Caco-2 (cell line): Measurements from ENCODE around the gene AKR1C8. TPM values are rescaled to one million over a fixed set of nuclear protein-coding genes. Genes with fewer than 3 reads are reported as not detected.

Source experiments
- BruUV-seq: library from RNA; stranded (reverse); fragments of 400-500 nt; replicated peaks from 2 replicates; lab custom pipeline; 2021; lab: Mats Ljungman, UMichigan
- CTCF ChIA-PET: fragments of 300-600 bp; sonication (Branson Sonifier 250); formaldehyde crosslinking; loops from one replicate; lab custom pipeline; 2022; ENCODE audit warnings: antibody characterized with exemption; lab: Charles Lee
- POLR2A ChIA-PET: fragments of 300-600 bp; sonication (Branson Sonifier 250); formaldehyde crosslinking; loops from one replicate; lab custom pipeline; 2022; ENCODE audit warnings: antibody characterized with exemption; lab: Charles Lee
- DNase-seq, 2 experiments: peaks; one replicate each; pipeline versions ENCODE4 v3.0.0 to v3.0.0-alpha.2; 2020 to 2022
- H3K27me3 ChIP-seq: replicated peaks from 2 replicates; pipeline ENCODE4 v1.6.0; 2011; ENCODE audit warnings: low read length; ENCODE audit not compliant: control insufficient read depth, insufficient read depth
- H3K36me3 ChIP-seq: 2 replicates; pipeline ENCODE4 v1.5.1; 2011; ENCODE audit warnings: low read length; ENCODE audit not compliant: control insufficient read depth, insufficient read depth
- H3K4me1 ChIP-seq: fragments of 250-450 bp; sonication (Bioruptor Pico); 2 replicates; pipeline ENCODE4 v1.5.1; 2020; ENCODE audit warnings: mild to moderate bottlenecking
- H3K4me3 ChIP-seq: 2 replicates; pipeline ENCODE4 v1.5.1; 2011; ENCODE audit warnings: low read depth, mild to moderate bottlenecking, control low read depth, low read length
- H3K9me3 ChIP-seq: fragments of 250-450 bp; sonication (Bioruptor Pico); 2 replicates; pipeline ENCODE4 v1.5.1; 2020; ENCODE audit warnings: mild to moderate bottlenecking, moderate library complexity
- H3K27ac Mint-ChIP-seq: one replicate; pipeline ENCODE4 v1.8.0; 2022; ENCODE audit warnings: mixed read lengths; ENCODE audit not compliant: unreplicated experiment
- H3K27me3 Mint-ChIP-seq: one replicate; pipeline ENCODE4 v1.8.0; 2022; ENCODE audit warnings: mixed read lengths; ENCODE audit not compliant: insufficient read depth, unreplicated experiment
- H3K36me3 Mint-ChIP-seq: one replicate; pipeline ENCODE4 v1.8.0; 2022; ENCODE audit warnings: mild to moderate bottlenecking, mixed read lengths; ENCODE audit not compliant: insufficient read depth, unreplicated experiment
- H3K4me1 Mint-ChIP-seq: one replicate; pipeline ENCODE4 v1.8.0; 2022; ENCODE audit warnings: low read depth, mixed read lengths; ENCODE audit not compliant: unreplicated experiment
- H3K4me3 Mint-ChIP-seq: one replicate; pipeline ENCODE4 v1.8.0; 2022; ENCODE audit warnings: mild to moderate bottlenecking, moderate library complexity, mixed read lengths; ENCODE audit not compliant: unreplicated experiment
- H3K9me3 Mint-ChIP-seq: one replicate; pipeline ENCODE4 v1.8.0; 2022; ENCODE audit warnings: mixed read lengths; ENCODE audit not compliant: unreplicated experiment
- CTCF ChIP-seq, 2 experiments: fragments of 200-600 bp in 1 of 2; IDR thresholded peaks; 1 replicate in 1 of 2; 2 replicates in 1 of 2; pipeline versions ENCODE4 v1.5.1 to v1.8.0; 2011 to 2022; ENCODE audit warnings: antibody characterized with exemption in 1 of 2, control low read depth in 1 of 2, inconsistent platforms in 1 of 2, low read depth in 1 of 2, low read length in 1 of 2, mild to moderate bottlenecking in 1 of 2, moderate library complexity in 1 of 2; ENCODE audit not compliant: insufficient read depth in 1 of 2, severe bottlenecking in 1 of 2, unreplicated experiment in 1 of 2
- intact Hi-C: fragments of 100-400 bp; cut with micrococcal nuclease; formaldehyde crosslinking; loops from one replicate; pipeline ENCODE4 v1.10.0; 2022; ENCODE audit not compliant: unreplicated experiment
- total RNA-seq: library from RNA; stranded (reverse); gene quantifications from 2 replicates; pipeline ENCODE4 v1.2.3, GENCODE V29; 2022

Gene AKR1C8
- total RNA-seq, 1 experiment from 2014 or later, result not detected

GRCh38 chr10:5206799-5207198, 21.8 kb upstream of the AKR1C8 start:
- Mint-ChIP-seq H3K27me3 (no peaks in the 10 kb centered on the region), H3K27ac (no peak overlapping the region), H3K4me3 (no peak overlapping the region), H3K36me3 (no peaks in the 10 kb centered on the region), H3K9me3 (peaks cover 7% of the 10 kb centered on the region), H3K4me1 (no peaks in the 10 kb centered on the region)
- peaks cover 19% of the 10 kb centered on the region for H3K9me3 ChIP-seq
- ChIA-PET POLR2A (interaction anchor here (0.6 kb wide), 1 partner anchor 9 kb away, joined by 3 read pairs; no protein-coding TSS in a partner anchor), CTCF (no interaction called here)
- H3K4me3 ChIP-seq, result no peak overlapping the region
- BruUV-seq, result no TSS peak
- intact Hi-C loops, result no loop called here
- H3K27me3 ChIP-seq, result no peaks in the 10 kb centered on the region
- no peak for TF ChIP-seq CTCF (IDR thresholded peaks at IDR 0.05; ENCODE audit: insufficient read depth in 1 of 2, low read depth in 1 of 2, low read length in 1 of 2, severe bottlenecking in 1 of 2, unreplicated experiment in 1 of 2)
- DNase-seq, result no peak
- H3K4me1 ChIP-seq, result no peaks in the 10 kb centered on the region
- H3K36me3 ChIP-seq, result no peaks in the 10 kb centered on the region

- Mint-ChIP-seq H3K36me3 (no peaks in the 10 kb centered on the region), H3K27me3 (no peaks in the 10 kb centered on the region), H3K27ac (no peak overlapping the region), H3K9me3 (peaks cover 30% of the 10 kb centered on the region), H3K4me1 (peaks cover 11% of the 10 kb centered on the region), H3K4me3 (no peak overlapping the region)
- H3K4me1 ChIP-seq, result peaks cover 23% of the 10 kb centered on the region
- H3K36me3 ChIP-seq, result no peaks in the 10 kb centered on the region
- BruUV-seq, result no TSS peak
- no peak overlapping the region for H3K4me3 ChIP-seq
- ChIA-PET CTCF (no interaction called here), POLR2A (no interaction called here)
- no peak for TF ChIP-seq CTCF (IDR thresholded peaks at IDR 0.05; ENCODE audit: insufficient read depth in 1 of 2, low read depth in 1 of 2, low read length in 1 of 2, severe bottlenecking in 1 of 2, unreplicated experiment in 1 of 2)
- H3K9me3 ChIP-seq, result peaks cover 17% of the 10 kb centered on the region
- no peaks in the 10 kb centered on the region for H3K27me3 ChIP-seq
- intact Hi-C loops, result loop anchor here (5.0 kb wide), 1 partner anchor 107 kb away; the partner anchor contains the start of gene AKR1C3
- no peak for DNase-seq
These were observed 14.4 kb upstream of the AKR1C8 start for GRCh38 chr10:5199398-5199797.

- POLR2A ChIA-PET, result interaction anchor here (0.6 kb wide), 1 partner anchor 248 kb away, joined by 3 read pairs; no protein-coding TSS in a partner anchor
- Histone ChIP-seq H3K9me3 (peaks cover 17% of the 10 kb centered on the region), H3K27me3 (no peaks in the 10 kb centered on the region), H3K4me1 (peaks cover 23% of the 10 kb centered on the region), H3K36me3 (no peaks in the 10 kb centered on the region), H3K4me3 (no peak overlapping the region)
- Mint-ChIP-seq H3K27ac (no peak overlapping the region), H3K9me3 (peaks cover 40% of the 10 kb centered on the region), H3K4me3 (no peak overlapping the region), H3K27me3 (no peaks in the 10 kb centered on the region), H3K4me1 (peaks cover 14% of the 10 kb centered on the region), H3K36me3 (no peaks in the 10 kb centered on the region)
- intact Hi-C loops, result loop anchor here (5.0 kb wide), 1 partner anchor 106 kb away; the partner anchor contains the start of gene AKR1C3
- no peak for TF ChIP-seq CTCF (IDR thresholded peaks at IDR 0.05; ENCODE audit: insufficient read depth in 1 of 2, low read depth in 1 of 2, low read length in 1 of 2, severe bottlenecking in 1 of 2, unreplicated experiment in 1 of 2)
- CTCF ChIA-PET, result no interaction called here
- DNase-seq, result no peak
- BruUV-seq, result no TSS peak
These were observed 13.4 kb upstream of the AKR1C8 start for GRCh38 chr10:5198386-5198785.
